H54 (cell line): Measurements from ENCODE around the gene RPS6KA5.
"Not testable (repeated sequence)": the region's sequence is repeated elsewhere in the genome, so short reads cannot be mapped to it uniquely, and the experiment has no call there.

Source experiments
- DNase-seq: peaks from one replicate; pipeline ENCODE4 v3.0.0; 2011; ENCODE audit warnings: low spot score, mixed read lengths; ENCODE audit not compliant: insufficient read length
- FAIRE-seq: peaks from 3 replicates; lab custom pipeline; 2011; peaks lifted over from hg19 to GRCh38; lab: Jason Lieb, UNC
- POLR2A ChIP-seq: IDR thresholded peaks from 2 replicates; pipeline ENCODE4 v1.6.1; 2011; ENCODE audit warnings: low read depth, mild to moderate bottlenecking, low read length

Gene RPS6KA5

GRCh38 chr14:91056361-91056760 lies 4.1 kb downstream of the RPS6KA5 start:
- DNase-seq (no peak), FAIRE-seq (no peak)
- TF ChIP-seq POLR2A: no peak

- no peak for DNase-seq
- peak; percentile 6 for FAIRE-seq
- no peak for TF ChIP-seq POLR2A
Measured at GRCh38 chr14:91055016-91055415, 5.4 kb downstream of the RPS6KA5 start.

- DNase-seq (no peak), FAIRE-seq (no peak)
- no peak for TF ChIP-seq POLR2A
Measured at GRCh38 chr14:91048676-91049075, 11.8 kb downstream of the RPS6KA5 start.

GRCh38 chr14:91048265-91048664 lies 12.2 kb downstream of the RPS6KA5 start:
- DNase-seq (no peak), FAIRE-seq (no peak)
- TF ChIP-seq POLR2A: no peak

- FAIRE-seq (peak; percentile 84), DNase-seq (no peak)
- TF ChIP-seq POLR2A: no peak
Measured at GRCh38 chr14:91047174-91047753, 13.2 kb downstream of the RPS6KA5 start.

- TF ChIP-seq POLR2A: no peak
- no peak for FAIRE-seq
- no peak for DNase-seq
Measured at GRCh38 chr14:91046488-91047072, 13.9 kb downstream of the RPS6KA5 start.

- TF ChIP-seq POLR2A: no peak
- DNase-seq (no peak), FAIRE-seq (no peak)
Measured at GRCh38 chr14:91041450-91041849, 19.0 kb downstream of the RPS6KA5 start.

- FAIRE-seq: no peak
- no peak for TF ChIP-seq POLR2A
- DNase-seq: no peak
Measured at GRCh38 chr14:91040545-91040944, 19.9 kb downstream of the RPS6KA5 start.

GRCh38 chr14:91038439-91038838 lies 22.0 kb downstream of the RPS6KA5 start:
- TF ChIP-seq POLR2A: no peak
- FAIRE-seq: peak; percentile 45
- no peak for DNase-seq

GRCh38 chr14:91036741-91037469 lies 23.5 kb downstream of the RPS6KA5 start:
- DNase-seq (no peak), FAIRE-seq (no peak)
- no peak for TF ChIP-seq POLR2A

- DNase-seq (no peak), FAIRE-seq (no peak)
- TF ChIP-seq POLR2A: no peak
Measured at GRCh38 chr14:91035855-91036254, 24.6 kb downstream of the RPS6KA5 start.

GRCh38 chr14:91034379-91034778 lies 26.1 kb downstream of the RPS6KA5 start:
- FAIRE-seq, DNase-seq: not testable (repeated sequence)

GRCh38 chr14:91032248-91032647 lies 28.2 kb downstream of the RPS6KA5 start:
- DNase-seq (no peak), FAIRE-seq (peak; percentile 71)
- TF ChIP-seq POLR2A: no peak

GRCh38 chr14:91031666-91032065 lies 28.8 kb downstream of the RPS6KA5 start:
- FAIRE-seq (no peak), DNase-seq (no peak)
- TF ChIP-seq POLR2A: no peak
